8988T (cell line): Measurements from ENCODE around the gene ANKRD2.
A peak's percentile ranks its signal among the peaks of the same experiment; 100 is the strongest.

ENCODE experiments used
- DNase-seq: peaks from one replicate; pipeline ENCODE4 v3.0.0; 2011

ANKRD2 gene

GRCh38 chr10:97598407-97599271 lies 26.1 kb downstream of the ANKRD2 start:
- DNase-seq = no peak

- DNase-seq = no peak
Observed at GRCh38 chr10:97599272-97599619, 26.7 kb downstream of the ANKRD2 start.

GRCh38 chr10:97600616-97601015 lies 28.0 kb downstream of the ANKRD2 start:
- no peak for DNase-seq

GRCh38 chr10:97601268-97602215 lies 29.0 kb downstream of the ANKRD2 start:
- DNase-seq = no peak

GRCh38 chr10:97607095-97607636 lies 34.6 kb downstream of the ANKRD2 start:
- no peak for DNase-seq

- no peak for DNase-seq
Observed at GRCh38 chr10:97608991-97609561, 36.5 kb downstream of the ANKRD2 start.

GRCh38 chr10:97611473-97611872 lies 38.9 kb downstream of the ANKRD2 start:
- DNase-seq = no peak

GRCh38 chr10:97612386-97612785 lies 39.8 kb downstream of the ANKRD2 start:
- DNase-seq = peak; percentile 50

GRCh38 chr10:97618285-97618684 lies 45.7 kb downstream of the ANKRD2 start:
- no peak for DNase-seq

GRCh38 chr10:97618733-97619132 lies 46.2 kb downstream of the ANKRD2 start:
- no peak for DNase-seq

GRCh38 chr10:97623277-97623676 lies 50.7 kb downstream of the ANKRD2 start:
- no peak for DNase-seq

- no peak for DNase-seq
Observed at GRCh38 chr10:97627731-97628130, 55.2 kb downstream of the ANKRD2 start.

GRCh38 chr10:97628228-97628627 lies 55.6 kb downstream of the ANKRD2 start:
- no peak for DNase-seq

- no peak for DNase-seq
Observed at GRCh38 chr10:97629289-97629688, 56.7 kb downstream of the ANKRD2 start.

- no peak for DNase-seq
Observed at GRCh38 chr10:97631098-97631497, 58.5 kb downstream of the ANKRD2 start.

- DNase-seq = peak; percentile 83
Observed at GRCh38 chr10:97632949-97633884, 60.6 kb downstream of the ANKRD2 start, which contains the start of gene MORN4. MORN4 (minus strand) TSS chr10:97633500; CDS start chr10:97619653, 13,847 bp downstream.
